ENCODE measurements around the gene SERPINA9. TPM values are rescaled to one million over a fixed set of nuclear protein-coding genes. Genes with fewer than 3 reads are reported as not detected.
"Not testable (repeated sequence)": the region's sequence is repeated elsewhere in the genome, so short reads cannot be mapped to it uniquely, and the experiment has no call there.

Gene SERPINA9
- total RNA-seq, 1 experiment from 2014 or later: not detected

DNA sequence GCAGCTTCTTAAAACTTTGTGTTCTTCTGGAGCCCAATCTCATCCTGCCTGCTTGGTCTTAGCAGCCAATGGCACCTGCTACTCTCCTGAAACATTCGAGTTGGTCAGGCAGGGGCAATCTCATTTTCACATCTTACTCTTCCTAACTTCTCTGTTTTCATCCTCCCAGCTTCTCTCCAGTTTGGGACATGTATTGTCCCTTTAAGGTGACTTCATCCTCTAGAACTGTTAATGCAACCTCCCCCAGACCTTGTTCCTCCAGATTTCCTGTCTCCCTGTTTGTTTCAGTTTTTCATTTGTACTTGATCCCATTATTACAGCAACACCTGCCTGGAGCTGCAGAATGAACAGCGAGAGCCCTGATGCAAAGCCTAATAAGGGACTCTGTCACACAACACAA, 54.7 kb downstream of the SERPINA9 start:
- intact Hi-C loops (cut with micrococcal nuclease): loop anchor here (5.0 to 10.0 kb wide), 2 partner anchors 323 to 1011 kb away; no protein-coding TSS in a partner anchor
- Histone ChIP-seq H3K4me1 (ENCODE audit: control insufficient read depth in 1 of 2, insufficient read depth in 2 of 2, low read length in 2 of 2) (peaks cover 0 to 6% of the 10 kb centered on the region in 2 experiments; a peak in 1 of 4 replicates), H3K36me3 (ENCODE audit: control insufficient read depth in 1 of 2, insufficient read depth in 2 of 2, low read length in 2 of 2) (no peaks in the 10 kb centered on the region), H3K4me3 (replicated peaks in 1 of 2; ENCODE audit: low read depth in 1 of 2, low read length in 2 of 2) (no peak overlapping the region), H3K27me3 (ENCODE audit: insufficient read depth, low read length) (no peaks in the 10 kb centered on the region), H3K4me2 (ENCODE audit: low read length) (no peak overlapping the region), H2AFZ (ENCODE audit: low read depth, low read length, poor library complexity, severe bottlenecking) (no peak overlapping the region), H3K79me2 (ENCODE audit: insufficient read depth, low read length) (no peaks in the 10 kb centered on the region), H4K20me1 (ENCODE audit: insufficient read depth) (no peaks in the 10 kb centered on the region), H3K9me3 (ENCODE audit: control insufficient read depth in 1 of 2, insufficient read depth in 1 of 2, low read depth in 1 of 2, low read length in 2 of 2) (no peaks in the 10 kb centered on the region), H3K27ac (ENCODE audit: low read depth, low read length) (no peak overlapping the region), H3K9me2 (ENCODE audit: insufficient read depth) (no peaks in the 10 kb centered on the region), H3K9ac (ENCODE audit: low read length) (no peak overlapping the region)
- ATAC-seq: no peak
- TF ChIP-seq, protein P1, sequence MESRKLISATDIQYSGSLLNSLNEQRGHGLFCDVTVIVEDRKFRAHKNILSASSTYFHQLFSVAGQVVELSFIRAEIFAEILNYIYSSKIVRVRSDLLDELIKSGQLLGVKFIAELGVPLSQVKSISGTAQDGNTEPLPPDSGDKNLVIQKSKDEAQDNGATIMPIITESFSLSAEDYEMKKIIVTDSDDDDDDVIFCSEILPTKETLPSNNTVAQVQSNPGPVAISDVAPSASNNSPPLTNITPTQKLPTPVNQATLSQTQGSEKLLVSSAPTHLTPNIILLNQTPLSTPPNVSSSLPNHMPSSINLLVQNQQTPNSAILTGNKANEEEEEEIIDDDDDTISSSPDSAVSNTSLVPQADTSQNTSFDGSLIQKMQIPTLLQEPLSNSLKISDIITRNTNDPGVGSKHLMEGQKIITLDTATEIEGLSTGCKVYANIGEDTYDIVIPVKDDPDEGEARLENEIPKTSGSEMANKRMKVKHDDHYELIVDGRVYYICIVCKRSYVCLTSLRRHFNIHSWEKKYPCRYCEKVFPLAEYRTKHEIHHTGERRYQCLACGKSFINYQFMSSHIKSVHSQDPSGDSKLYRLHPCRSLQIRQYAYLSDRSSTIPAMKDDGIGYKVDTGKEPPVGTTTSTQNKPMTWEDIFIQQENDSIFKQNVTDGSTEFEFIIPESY (IDR thresholded peaks at IDR 0.05; ENCODE audit: extremely low read depth, insufficient replicate concordance, low read length): no peak
- TF ChIP-seq, protein P2, sequence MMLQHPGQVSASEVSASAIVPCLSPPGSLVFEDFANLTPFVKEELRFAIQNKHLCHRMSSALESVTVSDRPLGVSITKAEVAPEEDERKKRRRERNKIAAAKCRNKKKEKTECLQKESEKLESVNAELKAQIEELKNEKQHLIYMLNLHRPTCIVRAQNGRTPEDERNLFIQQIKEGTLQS (IDR thresholded peaks at IDR 0.05): no peak
- TF ChIP-seq ZFX (IDR thresholded peaks at IDR 0.05) (no peak), CBX3 (IDR thresholded peaks at IDR 0.05; ENCODE audit: low read depth) (no peak), ELF1 (IDR thresholded peaks at IDR 0.05; ENCODE audit: borderline replicate concordance, low read depth) (no peak), FOSL1 (IDR thresholded peaks at IDR 0.05; ENCODE audit: low read depth) (no peak), SRF (IDR thresholded peaks at IDR 0.05; ENCODE audit: low read depth) (no peak), SIN3A (IDR thresholded peaks at IDR 0.05; ENCODE audit: low read depth) (no peak), EGR1 (IDR thresholded peaks at IDR 0.05; ENCODE audit: low read depth) (no peak), JUND (IDR thresholded peaks at IDR 0.05) (no peak), POLR2A (IDR thresholded peaks at IDR 0.05; ENCODE audit: borderline replicate concordance, extremely low read depth, insufficient read depth, insufficient read length) (no peak), ZNF274 (IDR thresholded peaks at IDR 0.05; ENCODE audit: low read depth, low read length) (no peak), POLR2AphosphoS5 (IDR thresholded peaks at IDR 0.05; ENCODE audit: low read depth, low read length) (no peak), SP1 (IDR thresholded peaks at IDR 0.05; ENCODE audit: low read depth) (no peak)
- TF ChIP-seq, protein P3, sequence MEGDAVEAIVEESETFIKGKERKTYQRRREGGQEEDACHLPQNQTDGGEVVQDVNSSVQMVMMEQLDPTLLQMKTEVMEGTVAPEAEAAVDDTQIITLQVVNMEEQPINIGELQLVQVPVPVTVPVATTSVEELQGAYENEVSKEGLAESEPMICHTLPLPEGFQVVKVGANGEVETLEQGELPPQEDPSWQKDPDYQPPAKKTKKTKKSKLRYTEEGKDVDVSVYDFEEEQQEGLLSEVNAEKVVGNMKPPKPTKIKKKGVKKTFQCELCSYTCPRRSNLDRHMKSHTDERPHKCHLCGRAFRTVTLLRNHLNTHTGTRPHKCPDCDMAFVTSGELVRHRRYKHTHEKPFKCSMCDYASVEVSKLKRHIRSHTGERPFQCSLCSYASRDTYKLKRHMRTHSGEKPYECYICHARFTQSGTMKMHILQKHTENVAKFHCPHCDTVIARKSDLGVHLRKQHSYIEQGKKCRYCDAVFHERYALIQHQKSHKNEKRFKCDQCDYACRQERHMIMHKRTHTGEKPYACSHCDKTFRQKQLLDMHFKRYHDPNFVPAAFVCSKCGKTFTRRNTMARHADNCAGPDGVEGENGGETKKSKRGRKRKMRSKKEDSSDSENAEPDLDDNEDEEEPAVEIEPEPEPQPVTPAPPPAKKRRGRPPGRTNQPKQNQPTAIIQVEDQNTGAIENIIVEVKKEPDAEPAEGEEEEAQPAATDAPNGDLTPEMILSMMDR (IDR thresholded peaks at IDR 0.05 in 2 of 3, conservative IDR thresholded peaks at IDR 0.05 in 1 of 3; ENCODE audit: borderline replicate concordance in 1 of 3, insufficient read depth in 1 of 3, low read depth in 2 of 3, low read length in 2 of 3): no peak
- TF ChIP-seq, protein P4, sequence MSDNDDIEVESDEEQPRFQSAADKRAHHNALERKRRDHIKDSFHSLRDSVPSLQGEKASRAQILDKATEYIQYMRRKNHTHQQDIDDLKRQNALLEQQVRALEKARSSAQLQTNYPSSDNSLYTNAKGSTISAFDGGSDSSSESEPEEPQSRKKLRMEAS (IDR thresholded peaks at IDR 0.05): no peak
- DNase-seq (ENCODE audit: low read depth, low spot score): no peak
- POLR2A ChIA-PET: no interaction called here
- CTCF ChIA-PET: interaction anchor here (1.6 to 3.7 kb wide), 2 partner anchors 66 to 289 kb away, joined by 5 to 31 read pairs; no protein-coding TSS in a partner anchor
- RAD21 ChIA-PET (ENCODE audit: low non-redundant PET in 1 of 2, low total read pairs in 2 of 2, uncharacterized antibody in 2 of 2, unreplicated experiment in 2 of 2): no interaction called here
- no TSS peak for BruUV-seq (replicated peaks)

DNA sequence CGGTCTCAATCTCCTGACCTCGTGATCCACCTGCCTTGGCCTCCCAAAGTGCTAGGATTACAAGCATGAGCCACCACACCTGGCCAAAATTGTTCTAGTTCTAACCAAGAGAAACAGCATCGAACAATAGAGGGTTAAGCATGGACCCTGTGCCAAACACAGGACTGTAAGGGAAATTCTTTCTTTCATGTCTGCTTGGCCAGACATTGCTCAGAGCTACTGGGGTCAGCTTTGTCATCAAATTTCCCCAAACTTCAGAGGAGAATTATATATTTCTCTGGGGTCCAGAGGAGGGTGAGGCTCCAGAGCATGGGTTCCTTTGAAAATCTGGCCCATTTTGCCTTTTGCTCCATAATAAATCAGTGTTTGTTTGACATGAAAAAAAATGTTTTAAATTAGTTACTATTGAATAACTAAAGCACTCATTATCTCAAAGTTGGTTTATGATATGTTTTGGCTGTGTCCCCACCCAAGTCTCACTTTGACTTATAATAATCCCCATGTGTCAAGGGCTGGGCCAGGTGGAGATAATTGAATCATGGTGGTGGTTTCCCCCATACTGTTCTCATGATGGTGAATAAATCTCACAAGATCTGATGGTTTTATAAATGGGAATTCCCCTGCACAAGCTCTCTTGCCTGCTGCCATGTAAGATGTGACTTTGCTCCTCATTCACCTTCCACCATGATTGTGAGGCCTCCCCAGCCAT, 58.3 kb downstream of the SERPINA9 start:
- H3K4me2 ChIP-seq (ENCODE audit: low read length); RAD21 ChIA-PET (ENCODE audit: low non-redundant PET in 1 of 2, low total read pairs in 2 of 2, uncharacterized antibody in 2 of 2, unreplicated experiment in 2 of 2); H3K27ac ChIP-seq (ENCODE audit: low read depth, low read length); ATAC-seq; POLR2A ChIA-PET; H3K4me1 ChIP-seq (ENCODE audit: control insufficient read depth in 1 of 2, insufficient read depth in 2 of 2, low read length in 2 of 2); CTCF ChIA-PET; H3K9ac ChIP-seq (ENCODE audit: low read length); H3K79me2 ChIP-seq (ENCODE audit: insufficient read depth, low read length); H4K20me1 ChIP-seq (ENCODE audit: insufficient read depth); H3K36me3 ChIP-seq (ENCODE audit: control insufficient read depth in 1 of 2, insufficient read depth in 2 of 2, low read length in 2 of 2); H3K9me3 ChIP-seq (ENCODE audit: control insufficient read depth in 1 of 2, insufficient read depth in 1 of 2, low read depth in 1 of 2, low read length in 2 of 2); H3K4me3 ChIP-seq (replicated peaks in 1 of 2; ENCODE audit: low read depth in 1 of 2, low read length in 2 of 2); intact Hi-C loops (cut with micrococcal nuclease); H3K9me2 ChIP-seq (ENCODE audit: insufficient read depth); H3K27me3 ChIP-seq (ENCODE audit: insufficient read depth, low read length); DNase-seq (ENCODE audit: low read depth, low spot score); H2AFZ ChIP-seq (ENCODE audit: low read depth, low read length, poor library complexity, severe bottlenecking); BruUV-seq (replicated peaks): not testable (repeated sequence)
